Measurements from ENCODE around the gene AANAT.

AANAT gene

GRCh38 chr17:76444518-76445311 is 22.7 kb upstream of the AANAT start:
- H3K27me3 ChIP-seq (ENCODE audit: insufficient read depth, low read length, poor library complexity, severe bottlenecking) = no peaks in the 10 kb centered on the region
- peaks cover 68% of the 10 kb centered on the region for H4K20me1 ChIP-seq (ENCODE audit: insufficient read depth, low read length, poor library complexity, severe bottlenecking)
- H3K9me3 ChIP-seq (ENCODE audit: insufficient read depth, low read depth, low read length) = no peaks in the 10 kb centered on the region
- no peak overlapping the region for H2AFZ ChIP-seq (ENCODE audit: low read length)
- no peaks in the 10 kb centered on the region for H3F3A ChIP-seq (ENCODE audit: low read depth)
- H3K9me2 ChIP-seq (replicated peaks; ENCODE audit: low read depth, low read length) = no peaks in the 10 kb centered on the region
- TF ChIP-seq CTCF (conservative IDR thresholded peaks at IDR 0.05; ENCODE audit: low read length) (no peak), EZH2phosphoT487 (IDR thresholded peaks at IDR 0.05; ENCODE audit: borderline replicate concordance) (no peak)
- H3K4me2 ChIP-seq (ENCODE audit: low read depth, low read length, poor library complexity, severe bottlenecking) = peak overlapping the region; percentile 90
- peak overlapping the region; percentile 25 for H3K9ac ChIP-seq (ENCODE audit: low read depth, low read length, poor library complexity, severe bottlenecking)
- H3K4me3 ChIP-seq (ENCODE audit: low read length, poor library complexity, severe bottlenecking) = no peak overlapping the region
- no peaks in the 10 kb centered on the region for H3K36me3 ChIP-seq (ENCODE audit: insufficient read depth, low read length)
- H3K4me1 ChIP-seq (ENCODE audit: insufficient read depth, low read length, poor library complexity, severe bottlenecking) = peaks cover 92% of the 10 kb centered on the region
- peaks cover 100% of the 10 kb centered on the region for H3K79me2 ChIP-seq (ENCODE audit: insufficient read depth, low read length)

- peak overlapping the region; percentile 25 for H3K9ac ChIP-seq (ENCODE audit: low read depth, low read length, poor library complexity, severe bottlenecking)
- H3K27me3 ChIP-seq (ENCODE audit: insufficient read depth, low read length, poor library complexity, severe bottlenecking) = no peaks in the 10 kb centered on the region
- H3K4me1 ChIP-seq (ENCODE audit: insufficient read depth, low read length, poor library complexity, severe bottlenecking) = peaks cover 94% of the 10 kb centered on the region
- no peak overlapping the region for H2AFZ ChIP-seq (ENCODE audit: low read length)
- H3K79me2 ChIP-seq (ENCODE audit: insufficient read depth, low read length) = peaks cover 100% of the 10 kb centered on the region
- no peak for TF ChIP-seq CTCF (conservative IDR thresholded peaks at IDR 0.05; ENCODE audit: low read length)
- no peak for TF ChIP-seq EZH2phosphoT487 (IDR thresholded peaks at IDR 0.05; ENCODE audit: borderline replicate concordance)
- H3K4me2 ChIP-seq (ENCODE audit: low read depth, low read length, poor library complexity, severe bottlenecking) = peak overlapping the region; percentile 90
- peak overlapping the region; percentile 36 for H3K4me3 ChIP-seq (ENCODE audit: low read length, poor library complexity, severe bottlenecking)
- H3K9me3 ChIP-seq (ENCODE audit: insufficient read depth, low read depth, low read length) = no peaks in the 10 kb centered on the region
- H4K20me1 ChIP-seq (ENCODE audit: insufficient read depth, low read length, poor library complexity, severe bottlenecking) = peaks cover 70% of the 10 kb centered on the region
- H3F3A ChIP-seq (ENCODE audit: low read depth) = no peaks in the 10 kb centered on the region
- H3K36me3 ChIP-seq (ENCODE audit: insufficient read depth, low read length) = no peaks in the 10 kb centered on the region
- H3K9me2 ChIP-seq (replicated peaks; ENCODE audit: low read depth, low read length) = no peaks in the 10 kb centered on the region
Measured at GRCh38 chr17:76445697-76446448, 21.5 kb upstream of the AANAT start.

GRCh38 chr17:76446449-76447231 is 20.8 kb upstream of the AANAT start:
- Histone ChIP-seq H4K20me1 (ENCODE audit: insufficient read depth, low read length, poor library complexity, severe bottlenecking) (peaks cover 70% of the 10 kb centered on the region), H3K4me2 (ENCODE audit: low read depth, low read length, poor library complexity, severe bottlenecking) (peak overlapping the region; percentile 90), H3K36me3 (ENCODE audit: insufficient read depth, low read length) (no peaks in the 10 kb centered on the region), H3K4me3 (ENCODE audit: low read length, poor library complexity, severe bottlenecking) (peak overlapping the region; percentile 36), H3K9me2 (replicated peaks; ENCODE audit: low read depth, low read length) (no peaks in the 10 kb centered on the region), H3K9me3 (ENCODE audit: insufficient read depth, low read depth, low read length) (no peaks in the 10 kb centered on the region), H2AFZ (ENCODE audit: low read length) (no peak overlapping the region), H3K9ac (ENCODE audit: low read depth, low read length, poor library complexity, severe bottlenecking) (no peak overlapping the region), H3K27me3 (ENCODE audit: insufficient read depth, low read length, poor library complexity, severe bottlenecking) (no peaks in the 10 kb centered on the region), H3K4me1 (ENCODE audit: insufficient read depth, low read length, poor library complexity, severe bottlenecking) (peaks cover 93% of the 10 kb centered on the region), H3K79me2 (ENCODE audit: insufficient read depth, low read length) (peaks cover 100% of the 10 kb centered on the region), H3F3A (ENCODE audit: low read depth) (no peaks in the 10 kb centered on the region)
- TF ChIP-seq EZH2phosphoT487 (IDR thresholded peaks at IDR 0.05; ENCODE audit: borderline replicate concordance) (no peak), CTCF (conservative IDR thresholded peaks at IDR 0.05; ENCODE audit: low read length) (no peak)
